ENCODE results near the gene TMCO4. TPM values are rescaled to one million over a fixed set of nuclear protein-coding genes. Genes with fewer than 3 reads are reported as not detected.
"Not testable (repeated sequence)": the region's sequence is repeated elsewhere in the genome, so short reads cannot be mapped to it uniquely, and the experiment has no call there.

The TMCO4 gene
- total and polyA plus RNA-seq, 2 donors (not counting 3 experiments of a cell fraction or from before 2014, with no cell fraction given) = 7.6 to 10.3 TPM

DNA sequence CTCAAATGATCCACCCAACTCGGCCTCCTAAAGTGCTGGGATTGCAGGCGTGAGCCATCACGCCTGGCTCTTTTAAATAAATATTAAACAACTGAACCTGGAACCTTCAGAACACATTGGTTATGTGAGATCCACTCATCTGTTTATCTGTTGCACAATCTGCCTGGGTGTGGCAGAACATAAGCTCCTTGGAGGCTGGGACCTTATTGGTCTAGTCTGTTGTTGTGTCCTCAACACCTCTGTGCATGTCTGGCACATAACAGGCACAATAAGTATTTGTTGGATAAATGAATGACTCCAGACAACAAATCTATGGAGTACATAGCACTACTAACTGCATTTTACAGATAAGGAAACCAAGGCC, 159.7 kb downstream of the TMCO4 start:
- TF ChIP-seq, protein P1, sequence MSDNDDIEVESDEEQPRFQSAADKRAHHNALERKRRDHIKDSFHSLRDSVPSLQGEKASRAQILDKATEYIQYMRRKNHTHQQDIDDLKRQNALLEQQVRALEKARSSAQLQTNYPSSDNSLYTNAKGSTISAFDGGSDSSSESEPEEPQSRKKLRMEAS (IDR thresholded peaks at IDR 0.05; ENCODE audit: insufficient read depth, insufficient read length) = no peak
- TF ChIP-seq FOS (IDR thresholded peaks at IDR 0.05; ENCODE audit: borderline replicate concordance, insufficient read depth, low read length) (no peak), GATA2 (IDR thresholded peaks at IDR 0.05; ENCODE audit: insufficient read depth, insufficient read length, low read depth, low read length) (no peak), EZH2 (IDR thresholded peaks at IDR 0.05; ENCODE audit: borderline replicate concordance, low read depth, low read length, severe bottlenecking) (no peak), POLR2A (IDR thresholded peaks at IDR 0.05; ENCODE audit: low read depth, low read length) (no peak), POLR2AphosphoS5 (IDR thresholded peaks at IDR 0.05; ENCODE audit: insufficient read depth, low read depth, low read length) (no peak), JUN (IDR thresholded peaks at IDR 0.05; ENCODE audit: borderline replicate concordance, insufficient read depth, insufficient read length, low read depth) (no peak), MYC (IDR thresholded peaks at IDR 0.05; ENCODE audit: low read depth, low read length) (no peak)
- TF ChIP-seq, protein P2, sequence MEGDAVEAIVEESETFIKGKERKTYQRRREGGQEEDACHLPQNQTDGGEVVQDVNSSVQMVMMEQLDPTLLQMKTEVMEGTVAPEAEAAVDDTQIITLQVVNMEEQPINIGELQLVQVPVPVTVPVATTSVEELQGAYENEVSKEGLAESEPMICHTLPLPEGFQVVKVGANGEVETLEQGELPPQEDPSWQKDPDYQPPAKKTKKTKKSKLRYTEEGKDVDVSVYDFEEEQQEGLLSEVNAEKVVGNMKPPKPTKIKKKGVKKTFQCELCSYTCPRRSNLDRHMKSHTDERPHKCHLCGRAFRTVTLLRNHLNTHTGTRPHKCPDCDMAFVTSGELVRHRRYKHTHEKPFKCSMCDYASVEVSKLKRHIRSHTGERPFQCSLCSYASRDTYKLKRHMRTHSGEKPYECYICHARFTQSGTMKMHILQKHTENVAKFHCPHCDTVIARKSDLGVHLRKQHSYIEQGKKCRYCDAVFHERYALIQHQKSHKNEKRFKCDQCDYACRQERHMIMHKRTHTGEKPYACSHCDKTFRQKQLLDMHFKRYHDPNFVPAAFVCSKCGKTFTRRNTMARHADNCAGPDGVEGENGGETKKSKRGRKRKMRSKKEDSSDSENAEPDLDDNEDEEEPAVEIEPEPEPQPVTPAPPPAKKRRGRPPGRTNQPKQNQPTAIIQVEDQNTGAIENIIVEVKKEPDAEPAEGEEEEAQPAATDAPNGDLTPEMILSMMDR (IDR thresholded peaks at IDR 0.05; ENCODE audit: extremely low read depth in 1 of 2, insufficient read depth in 1 of 2, low read depth in 1 of 2, low read length in 2 of 2) = no peak
- Histone ChIP-seq H3K4me1 (ENCODE audit: control insufficient read depth, extremely low read depth, insufficient read depth, low read length) (peaks cover 3% of the 10 kb centered on the region), H3K36me3 (ENCODE audit: control insufficient read depth in 2 of 2, extremely low read depth in 1 of 2, insufficient read depth in 2 of 2, low read length in 2 of 2) (no peaks in the 10 kb centered on the region), H3K4me3 (replicated peaks in 1 of 3; ENCODE audit: insufficient read depth in 1 of 3, low read depth in 1 of 3, low read length in 3 of 3) (no peak overlapping the region), H2AFZ (ENCODE audit: low read depth, low read length) (no peak overlapping the region), H3K9ac (replicated peaks; ENCODE audit: extremely low read depth, insufficient read depth, low read length) (no peak overlapping the region), H3K79me2 (ENCODE audit: control insufficient read depth, insufficient read depth, low read length) (no peaks in the 10 kb centered on the region), H3K27ac (ENCODE audit: insufficient read depth, low read depth, low read length) (no peak overlapping the region), H4K20me1 (replicated peaks; ENCODE audit: control insufficient read depth, extremely low read depth, insufficient read depth, low read length) (no peaks in the 10 kb centered on the region), H3K4me2 (ENCODE audit: insufficient read depth, low read length) (no peak overlapping the region), H3K9me3 (replicated peaks; ENCODE audit: control insufficient read depth, insufficient read depth, low read length) (no peaks in the 10 kb centered on the region), H3K27me3 (ENCODE audit: control insufficient read depth in 2 of 2, insufficient read depth in 2 of 2, low read length in 2 of 2) (peaks cover 0 to 1% of the 10 kb centered on the region in 2 experiments), H3K9me1 (replicated peaks; ENCODE audit: control insufficient read depth, extremely low read depth, insufficient read depth, low read length) (no peaks in the 10 kb centered on the region)
- FAIRE-seq (no peak), DNase-seq (ENCODE audit: low read depth, low spot score) (no peak)
- ChIA-PET POLR2A (no interaction called here), CTCF (interaction anchor here (0.6 to 4.7 kb wide), 7 partner anchors 9 to 248 kb away, joined by 3 to 21 read pairs (median 5); a partner anchor contains a TSS)
- intact Hi-C loops (cut with micrococcal nuclease) (no loop called here), dilution Hi-C loops (cut with MboI; ENCODE audit: extremely low pct_ligation_motif_present, low sequenced_read_pairs) (loop anchor here (25.0 kb wide), 1 partner anchor 228 kb away; no protein-coding TSS in a partner anchor)
- BruUV-seq (replicated peaks) = no TSS peak

GRCh38 chr1:19639228-19639627, 160.5 kb downstream of the TMCO4 start:
- POLR2A ChIA-PET = interaction anchor here (0.7 kb wide), 1 partner anchor 31 kb away, joined by 3 read pairs; no protein-coding TSS in a partner anchor
- BruUV-seq (replicated peaks); H3K27me3 ChIP-seq (ENCODE audit: control insufficient read depth in 2 of 2, insufficient read depth in 2 of 2, low read length in 2 of 2); H3K27ac ChIP-seq (ENCODE audit: insufficient read depth, low read depth, low read length); H3K4me2 ChIP-seq (ENCODE audit: insufficient read depth, low read length); FAIRE-seq; intact Hi-C loops (cut with micrococcal nuclease); H3K9me1 ChIP-seq (replicated peaks; ENCODE audit: control insufficient read depth, extremely low read depth, insufficient read depth, low read length); H3K4me3 ChIP-seq (replicated peaks in 1 of 3; ENCODE audit: insufficient read depth in 1 of 3, low read depth in 1 of 3, low read length in 3 of 3); H4K20me1 ChIP-seq (replicated peaks; ENCODE audit: control insufficient read depth, extremely low read depth, insufficient read depth, low read length); DNase-seq (ENCODE audit: low read depth, low spot score); H3K9ac ChIP-seq (replicated peaks; ENCODE audit: extremely low read depth, insufficient read depth, low read length); H2AFZ ChIP-seq (ENCODE audit: low read depth, low read length); H3K9me3 ChIP-seq (replicated peaks; ENCODE audit: control insufficient read depth, insufficient read depth, low read length); H3K79me2 ChIP-seq (ENCODE audit: control insufficient read depth, insufficient read depth, low read length); H3K36me3 ChIP-seq (ENCODE audit: control insufficient read depth in 2 of 2, extremely low read depth in 1 of 2, insufficient read depth in 2 of 2, low read length in 2 of 2); H3K4me1 ChIP-seq (ENCODE audit: control insufficient read depth, extremely low read depth, insufficient read depth, low read length): not testable (repeated sequence)
- dilution Hi-C loops (cut with MboI; ENCODE audit: extremely low pct_ligation_motif_present, low sequenced_read_pairs) = loop anchor here (25.0 kb wide), 1 partner anchor 227 kb away; no protein-coding TSS in a partner anchor
- CTCF ChIA-PET = interaction anchor here (0.7 to 1.5 kb wide), 3 partner anchors 9 to 15 kb away, joined by 3 to 4 read pairs (median 3); no protein-coding TSS in a partner anchor
